Epidermal melanocyte (primary cell): ENCODE data around the gene RRP12.

Experiments
- DNase-seq: peaks from one replicate; pipeline ENCODE4 v3.0.0; 2011; ENCODE audit warnings: low spot score; ENCODE audit not compliant: insufficient read length

RRP12 gene

GRCh38 chr10:97314671-97315070 lies 86.5 kb downstream of the RRP12 start:
- DNase-seq = no peak

GRCh38 chr10:97312897-97313296 lies 88.2 kb downstream of the RRP12 start:
- no peak for DNase-seq

GRCh38 chr10:97311111-97311626 lies 90.0 kb downstream of the RRP12 start:
- no peak for DNase-seq

- DNase-seq = no peak
Observed at GRCh38 chr10:97307866-97308780, 93.0 kb downstream of the RRP12 start.

- no peak for DNase-seq
Observed at GRCh38 chr10:97307441-97307840, 93.7 kb downstream of the RRP12 start.
